Superior temporal gyrus (tissue), 1 donor: ENCODE results near the gene GALNT18.

Experiments used
- DNase-seq: peaks from one replicate; pipeline ENCODE4 v3.0.0-alpha.2; 2016; ENCODE audit errors: extremely low spot score

The GALNT18 gene

GRCh38 chr11:11500744-11501487, 120.9 kb downstream of the GALNT18 start:
- DNase-seq, result no peak

GRCh38 chr11:11499300-11499699, 122.5 kb downstream of the GALNT18 start:
- no peak for DNase-seq

- DNase-seq, result no peak
Observed at GRCh38 chr11:11498195-11498594, 123.6 kb downstream of the GALNT18 start.

GRCh38 chr11:11496879-11497278, 124.9 kb downstream of the GALNT18 start:
- DNase-seq, result no peak

GRCh38 chr11:11494348-11494747, 127.5 kb downstream of the GALNT18 start:
- DNase-seq, result no peak

GRCh38 chr11:11493698-11494097, 128.1 kb downstream of the GALNT18 start:
- DNase-seq, result no peak

GRCh38 chr11:11491589-11491988, 130.2 kb downstream of the GALNT18 start:
- no peak for DNase-seq

GRCh38 chr11:11491014-11491413, 130.8 kb downstream of the GALNT18 start:
- no peak for DNase-seq

- no peak for DNase-seq
Observed at GRCh38 chr11:11486423-11486822, 135.4 kb downstream of the GALNT18 start.

GRCh38 chr11:11486002-11486401, 135.8 kb downstream of the GALNT18 start:
- DNase-seq, result no peak

GRCh38 chr11:11483627-11484026, 138.2 kb downstream of the GALNT18 start:
- DNase-seq, result no peak

- no peak for DNase-seq
Observed at GRCh38 chr11:11482730-11483129, 139.1 kb downstream of the GALNT18 start.

- no peak for DNase-seq
Observed at GRCh38 chr11:11481371-11481770, 140.4 kb downstream of the GALNT18 start.

- no peak for DNase-seq
Observed at GRCh38 chr11:11480971-11481370, 140.8 kb downstream of the GALNT18 start.

- DNase-seq, result no peak
Observed at GRCh38 chr11:11478687-11479086, 143.1 kb downstream of the GALNT18 start.

- no peak for DNase-seq
Observed at GRCh38 chr11:11477695-11478420, 143.9 kb downstream of the GALNT18 start.

GRCh38 chr11:11476971-11477645, 144.7 kb downstream of the GALNT18 start:
- peak; percentile 48 for DNase-seq

GRCh38 chr11:11476499-11476898, 145.3 kb downstream of the GALNT18 start:
- no peak for DNase-seq

GRCh38 chr11:11472106-11472505, 149.7 kb downstream of the GALNT18 start:
- DNase-seq, result no peak

GRCh38 chr11:11471201-11471600, 150.6 kb downstream of the GALNT18 start:
- DNase-seq, result no peak

GRCh38 chr11:11468954-11469353, 152.9 kb downstream of the GALNT18 start:
- DNase-seq, result no peak

- DNase-seq, result no peak
Observed at GRCh38 chr11:11467312-11467711, 154.5 kb downstream of the GALNT18 start.

- no peak for DNase-seq
Observed at GRCh38 chr11:11464555-11464954, 157.2 kb downstream of the GALNT18 start.
